ENCODE results near the gene WTIP.
"Not testable (repeated sequence)": the region's sequence is repeated elsewhere in the genome, so short reads cannot be mapped to it uniquely, and the experiment has no call there.

WTIP gene

GRCh38 chr19:34461375-34462100 lies 20.0 kb upstream of the WTIP start:
- H3K27me3 ChIP-seq (ENCODE audit: insufficient read depth, low read length, poor library complexity) = no peaks in the 10 kb centered on the region
- no peak overlapping the region for H3K23ac ChIP-seq (ENCODE audit: low read length)
- H4K5ac ChIP-seq (ENCODE audit: low read length) = no peak overlapping the region
- H3K27ac ChIP-seq (ENCODE audit: low read depth, low read length) = no peak overlapping the region
- H3K79me1 ChIP-seq (ENCODE audit: low read length) = peaks cover 24% of the 10 kb centered on the region
- no peak overlapping the region for H2BK5ac ChIP-seq (ENCODE audit: low read length)
- H3K36me3 ChIP-seq (ENCODE audit: control insufficient read depth, insufficient read depth, low read length) = peaks cover 25% of the 10 kb centered on the region
- H2AK5ac ChIP-seq (ENCODE audit: low read length) = no peak overlapping the region
- H3K56ac ChIP-seq (ENCODE audit: low read length) = no peak overlapping the region
- H2BK120ac ChIP-seq (ENCODE audit: low read depth, low read length) = no peak overlapping the region
- no peak overlapping the region for H3K4me3 ChIP-seq (ENCODE audit: low read length)
- H3K18ac ChIP-seq (ENCODE audit: low read length) = no peak overlapping the region
- no peak for DNase-seq
- H3K4me1 ChIP-seq (ENCODE audit: control insufficient read depth, low read depth, low read length) = no peaks in the 10 kb centered on the region
- H3K4me2 ChIP-seq (ENCODE audit: low read length) = no peak overlapping the region
- no peak overlapping the region for H2BK15ac ChIP-seq (replicated peaks; ENCODE audit: low read depth)
- H3K9ac ChIP-seq (ENCODE audit: low read length) = no peak overlapping the region
- H3K79me2 ChIP-seq (ENCODE audit: control insufficient read depth, insufficient read depth, low read length) = peaks cover 17% of the 10 kb centered on the region
- H3K4ac ChIP-seq (ENCODE audit: low read depth, low read length) = no peak overlapping the region
- no CpG with 5 or more reads among the region's 5 CpGs for WGBS (ENCODE audit: extremely low coverage, insufficient coverage, low lambda C conversion rate)
- H4K8ac ChIP-seq (ENCODE audit: low read depth, low read length) = no peak overlapping the region

GRCh38 chr19:34464785-34465184 lies 16.8 kb upstream of the WTIP start:
- H3K4ac ChIP-seq (ENCODE audit: low read depth, low read length); H4K5ac ChIP-seq (ENCODE audit: low read length); H2AK5ac ChIP-seq (ENCODE audit: low read length); H3K23ac ChIP-seq (ENCODE audit: low read length); H3K56ac ChIP-seq (ENCODE audit: low read length); H4K8ac ChIP-seq (ENCODE audit: low read depth, low read length); H3K4me1 ChIP-seq (ENCODE audit: control insufficient read depth, low read depth, low read length); H2BK5ac ChIP-seq (ENCODE audit: low read length); DNase-seq; H3K27me3 ChIP-seq (ENCODE audit: insufficient read depth, low read length, poor library complexity); H3K9ac ChIP-seq (ENCODE audit: low read length); H2BK120ac ChIP-seq (ENCODE audit: low read depth, low read length); H2BK15ac ChIP-seq (replicated peaks; ENCODE audit: low read depth); H3K18ac ChIP-seq (ENCODE audit: low read length); H3K27ac ChIP-seq (ENCODE audit: low read depth, low read length); H3K4me3 ChIP-seq (ENCODE audit: low read length); H3K4me2 ChIP-seq (ENCODE audit: low read length): not testable (repeated sequence)
- H3K79me1 ChIP-seq (ENCODE audit: low read length) = peaks cover 19% of the 10 kb centered on the region
- no CpG with 5 or more reads among the region's 4 CpGs for WGBS (ENCODE audit: extremely low coverage, insufficient coverage, low lambda C conversion rate)
- peaks cover 15% of the 10 kb centered on the region for H3K79me2 ChIP-seq (ENCODE audit: control insufficient read depth, insufficient read depth, low read length)
- H3K36me3 ChIP-seq (ENCODE audit: control insufficient read depth, insufficient read depth, low read length) = peaks cover 22% of the 10 kb centered on the region

GRCh38 chr19:34468409-34468808 lies 13.1 kb upstream of the WTIP start:
- peaks cover 2% of the 10 kb centered on the region for H3K4me1 ChIP-seq (ENCODE audit: control insufficient read depth, low read depth, low read length)
- H3K56ac ChIP-seq (ENCODE audit: low read length) = no peak overlapping the region
- no peak overlapping the region for H2BK5ac ChIP-seq (ENCODE audit: low read length)
- WGBS (ENCODE audit: extremely low coverage, insufficient coverage, low lambda C conversion rate) = no CpG with 5 or more reads among the region's 1 CpG
- H3K79me2 ChIP-seq (ENCODE audit: control insufficient read depth, insufficient read depth, low read length) = no peaks in the 10 kb centered on the region
- H3K23ac ChIP-seq (ENCODE audit: low read length) = no peak overlapping the region
- DNase-seq = no peak
- H3K36me3 ChIP-seq (ENCODE audit: control insufficient read depth, insufficient read depth, low read length) = peaks cover 10% of the 10 kb centered on the region
- no peak overlapping the region for H3K18ac ChIP-seq (ENCODE audit: low read length)
- no peaks in the 10 kb centered on the region for H3K27me3 ChIP-seq (ENCODE audit: insufficient read depth, low read length, poor library complexity)
- no peak overlapping the region for H3K4me2 ChIP-seq (ENCODE audit: low read length)
- H4K8ac ChIP-seq (ENCODE audit: low read depth, low read length) = no peak overlapping the region
- H2BK120ac ChIP-seq (ENCODE audit: low read depth, low read length) = no peak overlapping the region
- no peak overlapping the region for H2BK15ac ChIP-seq (replicated peaks; ENCODE audit: low read depth)
- H3K4ac ChIP-seq (ENCODE audit: low read depth, low read length) = no peak overlapping the region
- no peak overlapping the region for H4K5ac ChIP-seq (ENCODE audit: low read length)
- peaks cover 1% of the 10 kb centered on the region for H3K79me1 ChIP-seq (ENCODE audit: low read length)
- no peak overlapping the region for H3K4me3 ChIP-seq (ENCODE audit: low read length)
- H3K27ac ChIP-seq (ENCODE audit: low read depth, low read length) = no peak overlapping the region
- H3K9ac ChIP-seq (ENCODE audit: low read length) = no peak overlapping the region
- H2AK5ac ChIP-seq (ENCODE audit: low read length) = no peak overlapping the region

- peaks cover 10% of the 10 kb centered on the region for H3K36me3 ChIP-seq (ENCODE audit: control insufficient read depth, insufficient read depth, low read length)
- H2BK15ac ChIP-seq (replicated peaks; ENCODE audit: low read depth); H3K4ac ChIP-seq (ENCODE audit: low read depth, low read length); H2BK120ac ChIP-seq (ENCODE audit: low read depth, low read length); H3K23ac ChIP-seq (ENCODE audit: low read length); H3K18ac ChIP-seq (ENCODE audit: low read length); H3K79me1 ChIP-seq (ENCODE audit: low read length); H4K5ac ChIP-seq (ENCODE audit: low read length); H3K9ac ChIP-seq (ENCODE audit: low read length); H2BK5ac ChIP-seq (ENCODE audit: low read length); H4K8ac ChIP-seq (ENCODE audit: low read depth, low read length); H2AK5ac ChIP-seq (ENCODE audit: low read length); H3K4me3 ChIP-seq (ENCODE audit: low read length); H3K27me3 ChIP-seq (ENCODE audit: insufficient read depth, low read length, poor library complexity); DNase-seq; H3K4me2 ChIP-seq (ENCODE audit: low read length); H3K4me1 ChIP-seq (ENCODE audit: control insufficient read depth, low read depth, low read length); H3K56ac ChIP-seq (ENCODE audit: low read length); H3K27ac ChIP-seq (ENCODE audit: low read depth, low read length); H3K79me2 ChIP-seq (ENCODE audit: control insufficient read depth, insufficient read depth, low read length): not testable (repeated sequence)
- WGBS (ENCODE audit: extremely low coverage, insufficient coverage, low lambda C conversion rate) = no CpG with 5 or more reads among the region's 5 CpGs
These were observed 12.5 kb upstream of the WTIP start for GRCh38 chr19:34469026-34469425.

GRCh38 chr19:34471906-34472700 lies 9.5 kb upstream of the WTIP start:
- H3K56ac ChIP-seq (ENCODE audit: low read length) = no peak overlapping the region
- H3K79me2 ChIP-seq (ENCODE audit: control insufficient read depth, insufficient read depth, low read length) = no peaks in the 10 kb centered on the region
- H3K18ac ChIP-seq (ENCODE audit: low read length) = no peak overlapping the region
- no CpG with 5 or more reads among the region's 8 CpGs for WGBS (ENCODE audit: extremely low coverage, insufficient coverage, low lambda C conversion rate)
- H4K5ac ChIP-seq (ENCODE audit: low read length) = no peak overlapping the region
- no peak overlapping the region for H3K9ac ChIP-seq (ENCODE audit: low read length)
- H2BK15ac ChIP-seq (replicated peaks; ENCODE audit: low read depth) = no peak overlapping the region
- H3K27ac ChIP-seq (ENCODE audit: low read depth, low read length) = no peak overlapping the region
- H2BK5ac ChIP-seq (ENCODE audit: low read length) = no peak overlapping the region
- no peak overlapping the region for H2BK120ac ChIP-seq (ENCODE audit: low read depth, low read length)
- H3K27me3 ChIP-seq (ENCODE audit: insufficient read depth, low read length, poor library complexity) = no peaks in the 10 kb centered on the region
- H3K23ac ChIP-seq (ENCODE audit: low read length) = no peak overlapping the region
- H2AK5ac ChIP-seq (ENCODE audit: low read length) = no peak overlapping the region
- no peak overlapping the region for H3K4ac ChIP-seq (ENCODE audit: low read depth, low read length)
- H3K4me3 ChIP-seq (ENCODE audit: low read length) = no peak overlapping the region
- no peak overlapping the region for H3K4me2 ChIP-seq (ENCODE audit: low read length)
- H4K8ac ChIP-seq (ENCODE audit: low read depth, low read length) = no peak overlapping the region
- H3K36me3 ChIP-seq (ENCODE audit: control insufficient read depth, insufficient read depth, low read length) = peaks cover 8% of the 10 kb centered on the region
- H3K79me1 ChIP-seq (ENCODE audit: low read length) = no peaks in the 10 kb centered on the region
- no peak for DNase-seq
- H3K4me1 ChIP-seq (ENCODE audit: control insufficient read depth, low read depth, low read length) = peaks cover 2% of the 10 kb centered on the region

All from mesendoderm (in vitro differentiated cells).